HG02798 (cell line): ENCODE results near the gene EN1.

Source experiments
- ATAC-seq: cut with Tn5 transposase; IDR thresholded peaks from one replicate; pipeline ENCODE4 v1.9.1; 2021; ENCODE audit warnings: mild to moderate bottlenecking; ENCODE audit not compliant: unreplicated experiment, poor library complexity

Gene EN1

GRCh38 chr2:118856330-118856977 is 9.0 kb upstream of the EN1 start:
- no peak for ATAC-seq

- peak; percentile 92 for ATAC-seq
Observed at GRCh38 chr2:118855451-118856279, 8.2 kb upstream of the EN1 start.

- ATAC-seq, result no peak
Observed at GRCh38 chr2:118854507-118855345, 7.3 kb upstream of the EN1 start.

- no peak for ATAC-seq
Observed at GRCh38 chr2:118853651-118854291, 6.3 kb upstream of the EN1 start.

GRCh38 chr2:118853129-118853640 is 5.7 kb upstream of the EN1 start:
- ATAC-seq, result no peak

- ATAC-seq, result no peak
Observed at GRCh38 chr2:118852605-118853128, 5.2 kb upstream of the EN1 start.

- ATAC-seq, result no peak
Observed at GRCh38 chr2:118851650-118852049, 4.2 kb upstream of the EN1 start.

GRCh38 chr2:118850901-118851415 is 3.5 kb upstream of the EN1 start:
- ATAC-seq, result no peak

GRCh38 chr2:118850168-118850900 is 2.9 kb upstream of the EN1 start:
- no peak for ATAC-seq

GRCh38 chr2:118849226-118850167 is 2.0 kb upstream of the EN1 start:
- ATAC-seq, result no peak

GRCh38 chr2:118848381-118849225 is 1.2 kb upstream of the EN1 start:
- ATAC-seq, result no peak

- no peak for ATAC-seq
Observed at GRCh38 chr2:118847762-118848172, 319 bp upstream of the EN1 start.

GRCh38 chr2:118846442-118846952 is 951 bp downstream of the EN1 start:
- ATAC-seq, result no peak

- no peak for ATAC-seq
Observed at GRCh38 chr2:118845522-118846441, 1.7 kb downstream of the EN1 start.

- ATAC-seq, result no peak
Observed at GRCh38 chr2:118845005-118845521, 2.4 kb downstream of the EN1 start.
